Breast epithelium (tissue), 3 donors: Measurements from ENCODE around the gene TMEM245.

Experiments used
- POLR2A ChIP-seq: fragments of 450-650 bp; IDR thresholded peaks from one replicate; pipeline ENCODE4 v1.6.1; 2016; ENCODE audit warnings: antibody characterized with exemption, mild to moderate bottlenecking, moderate library complexity
- POLR2AphosphoS5 ChIP-seq, 3 donors: sonication (generic); formaldehyde crosslinking; IDR thresholded peaks; one replicate each; pipeline ENCODE4 v1.6.1; 2017; ENCODE audit warnings: antibody characterized with exemption in 3 of 3
- TF ChIP-seq, protein P1 (sequence below), 3 donors: fragments of 450-650 bp; IDR thresholded peaks; one replicate each; pipeline ENCODE4 v1.5.1; 2016 to 2017; ENCODE audit warnings: antibody characterized with exemption in 3 of 3, mild to moderate bottlenecking in 3 of 3, moderate library complexity in 3 of 3

DNA sequence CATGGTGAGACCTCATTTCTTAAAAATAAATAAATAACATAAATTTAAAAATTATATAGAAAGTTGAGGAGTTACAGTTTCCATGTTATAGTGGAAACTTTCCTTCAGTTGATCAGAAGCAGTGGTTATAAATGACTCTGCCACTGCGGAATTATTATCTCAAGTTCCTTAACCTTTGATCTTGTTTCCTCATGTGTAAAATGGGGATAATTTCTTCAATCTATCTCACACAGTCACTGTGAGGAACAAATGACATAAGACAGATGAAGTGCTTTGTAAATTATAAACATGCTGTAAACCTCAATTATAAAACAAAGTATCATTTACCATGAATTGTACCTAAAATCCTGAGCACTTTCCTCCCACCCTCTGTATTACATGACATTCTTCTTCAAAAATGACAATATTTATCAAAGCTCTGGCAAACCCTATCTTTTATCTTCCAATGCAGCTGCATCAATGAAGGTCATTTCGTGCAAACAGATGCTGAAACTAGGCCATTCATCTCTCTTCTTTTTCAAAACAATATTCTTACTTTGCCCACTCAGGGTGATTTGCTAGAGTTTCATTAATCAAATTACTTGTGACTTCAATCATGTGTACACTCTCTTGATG lies 46.8 kb downstream of the TMEM245 start:
- TF ChIP-seq, protein P1, sequence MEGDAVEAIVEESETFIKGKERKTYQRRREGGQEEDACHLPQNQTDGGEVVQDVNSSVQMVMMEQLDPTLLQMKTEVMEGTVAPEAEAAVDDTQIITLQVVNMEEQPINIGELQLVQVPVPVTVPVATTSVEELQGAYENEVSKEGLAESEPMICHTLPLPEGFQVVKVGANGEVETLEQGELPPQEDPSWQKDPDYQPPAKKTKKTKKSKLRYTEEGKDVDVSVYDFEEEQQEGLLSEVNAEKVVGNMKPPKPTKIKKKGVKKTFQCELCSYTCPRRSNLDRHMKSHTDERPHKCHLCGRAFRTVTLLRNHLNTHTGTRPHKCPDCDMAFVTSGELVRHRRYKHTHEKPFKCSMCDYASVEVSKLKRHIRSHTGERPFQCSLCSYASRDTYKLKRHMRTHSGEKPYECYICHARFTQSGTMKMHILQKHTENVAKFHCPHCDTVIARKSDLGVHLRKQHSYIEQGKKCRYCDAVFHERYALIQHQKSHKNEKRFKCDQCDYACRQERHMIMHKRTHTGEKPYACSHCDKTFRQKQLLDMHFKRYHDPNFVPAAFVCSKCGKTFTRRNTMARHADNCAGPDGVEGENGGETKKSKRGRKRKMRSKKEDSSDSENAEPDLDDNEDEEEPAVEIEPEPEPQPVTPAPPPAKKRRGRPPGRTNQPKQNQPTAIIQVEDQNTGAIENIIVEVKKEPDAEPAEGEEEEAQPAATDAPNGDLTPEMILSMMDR (IDR thresholded peaks at IDR 0.05), result no peak
- no peak for TF ChIP-seq POLR2A
- no peak for TF ChIP-seq POLR2AphosphoS5 (IDR thresholded peaks at IDR 0.05)
